ENCODE data around the gene C2orf49.

The C2orf49 gene

DNA sequence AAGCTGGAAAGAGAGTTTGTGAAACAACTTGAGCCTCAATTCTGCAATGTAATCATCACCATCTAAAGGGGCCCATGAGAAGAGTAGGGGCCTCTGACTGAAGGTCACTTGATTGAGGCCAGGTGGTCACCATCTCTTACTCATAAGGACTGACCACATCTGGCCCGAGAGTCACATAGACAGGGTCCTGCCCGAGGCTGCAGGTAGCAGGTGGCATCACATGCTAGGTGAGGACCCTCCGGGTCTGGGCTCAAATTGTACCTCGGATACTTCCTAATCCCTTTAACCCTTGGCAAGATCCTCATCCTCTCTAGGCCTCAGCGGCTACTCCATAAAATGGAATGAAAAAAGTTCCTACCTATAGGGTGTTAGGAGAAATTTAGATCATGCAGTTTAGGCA lies 44.8 kb downstream of the C2orf49 start:
- no peak for DNase-seq (ENCODE audit: low read depth in 2 of 2)

DNA sequence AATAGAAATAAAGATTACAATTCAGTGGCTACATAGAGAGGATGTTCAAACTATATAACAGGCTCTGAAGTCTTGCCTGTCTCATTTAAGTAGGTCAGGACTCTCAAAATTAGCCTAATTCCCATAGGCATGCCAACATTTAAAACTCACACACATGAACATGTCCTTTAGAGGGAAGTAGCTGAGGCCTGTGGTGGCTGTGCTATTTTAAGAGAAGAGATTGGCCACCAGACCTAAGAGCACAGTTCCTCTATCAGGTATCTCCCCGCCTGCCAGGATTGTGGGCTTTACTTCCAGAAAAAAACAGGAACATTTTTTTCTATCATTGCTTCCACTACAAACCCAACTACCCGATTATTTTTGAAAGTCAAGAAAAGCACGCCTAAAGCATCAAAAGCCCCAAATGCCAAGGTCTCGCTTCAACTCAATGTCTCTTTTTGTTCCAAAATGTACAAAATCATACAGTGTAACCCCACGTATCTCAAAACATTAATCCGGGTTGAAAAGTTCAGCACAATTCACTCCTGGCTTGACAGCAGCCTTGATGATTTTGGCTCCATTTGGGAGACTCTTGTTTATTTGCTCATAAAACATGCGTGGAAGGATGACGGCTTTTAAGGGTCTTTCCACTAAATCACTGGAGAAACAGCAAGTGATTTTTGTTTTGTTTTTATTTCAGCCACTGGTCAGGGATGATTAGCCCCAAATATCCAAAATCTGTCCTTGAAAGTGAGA lies 46.3 kb downstream of the C2orf49 start:
- no peak for DNase-seq (ENCODE audit: low read depth in 2 of 2)

GRCh38 chr2:105384216-105384615 lies 46.9 kb downstream of the C2orf49 start:
- DNase-seq (ENCODE audit: low read depth in 2 of 2): no peak

DNA sequence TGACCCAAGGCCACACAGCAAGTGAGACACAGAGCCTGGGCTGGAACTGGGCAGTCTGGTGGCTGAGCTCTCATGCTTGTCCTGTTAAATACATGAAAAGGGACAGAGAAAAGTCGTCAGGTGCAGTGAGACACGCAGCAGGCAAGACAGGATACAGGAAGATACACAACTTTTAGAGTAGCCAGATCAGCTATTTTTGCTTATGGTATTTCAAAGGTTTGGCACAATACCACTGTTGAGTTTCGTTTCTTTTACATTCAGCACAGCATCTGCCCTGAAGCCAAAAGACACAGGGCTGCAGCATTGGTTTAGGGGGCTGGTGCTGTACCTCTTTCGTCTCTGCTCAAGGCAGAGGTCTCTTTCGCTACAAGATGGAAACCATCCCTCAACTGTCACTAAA lies 47.5 kb downstream of the C2orf49 start:
- no peak for DNase-seq (ENCODE audit: low read depth in 2 of 2)

DNA sequence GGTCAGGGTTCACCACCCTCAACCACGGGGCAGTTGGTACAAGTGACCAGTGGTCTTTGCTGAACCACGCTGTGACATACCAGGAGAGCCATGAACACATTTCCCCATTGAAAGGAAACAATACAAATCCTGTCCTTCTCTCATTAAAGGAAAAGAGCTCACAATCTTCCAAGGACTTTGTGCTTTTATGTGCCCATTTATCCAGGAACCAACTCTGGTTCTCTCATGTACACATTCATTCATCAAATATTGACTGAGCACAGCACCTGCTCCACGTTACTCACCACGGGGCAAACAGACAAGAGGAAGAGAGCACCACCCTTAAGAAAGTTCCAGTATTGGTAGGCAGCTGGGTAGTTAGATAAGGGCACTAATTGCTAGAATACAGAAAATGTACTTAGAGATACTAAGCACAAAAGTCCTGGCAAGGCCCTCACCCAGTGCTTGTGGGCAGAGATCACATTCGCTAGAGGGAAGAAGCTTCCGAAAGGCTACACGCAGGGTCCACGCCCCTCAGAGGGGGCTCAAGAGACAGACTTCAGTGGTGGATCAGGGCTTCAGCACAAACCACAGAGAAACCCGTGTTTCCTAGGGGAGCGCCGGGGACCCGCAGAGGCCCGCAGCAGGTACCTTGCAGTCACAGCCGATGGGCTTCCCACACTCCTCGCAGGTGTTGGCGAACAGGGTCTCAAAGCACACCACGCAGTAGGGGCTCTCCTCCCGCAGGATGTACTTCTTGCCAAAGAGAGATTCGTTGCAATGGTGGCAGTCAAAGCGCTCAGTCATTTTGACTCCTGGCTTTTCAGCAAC lies 48.6 kb downstream of the C2orf49 start:
- no peak for DNase-seq (ENCODE audit: low read depth in 2 of 2)

DNA sequence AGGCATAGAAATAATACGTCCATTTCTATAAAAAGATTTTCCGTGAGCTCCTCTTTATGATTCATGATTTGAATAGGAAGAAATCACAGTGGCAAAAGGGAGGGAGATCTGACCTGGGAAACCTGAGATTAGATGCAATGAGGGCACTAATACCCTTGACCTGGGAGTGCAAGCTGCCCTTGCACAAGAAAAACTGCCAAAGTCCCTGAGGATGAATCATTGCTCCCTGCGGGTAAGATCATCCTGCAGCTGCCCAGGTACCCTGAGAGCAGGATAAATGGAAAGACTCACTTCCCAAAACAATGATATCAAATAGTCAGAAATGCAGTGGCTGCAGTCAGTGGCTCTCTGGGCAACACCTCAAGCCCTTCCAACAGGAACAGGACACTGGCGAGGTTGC lies 49.9 kb downstream of the C2orf49 start:
- DNase-seq (ENCODE audit: low read depth in 2 of 2): no peak

DNA sequence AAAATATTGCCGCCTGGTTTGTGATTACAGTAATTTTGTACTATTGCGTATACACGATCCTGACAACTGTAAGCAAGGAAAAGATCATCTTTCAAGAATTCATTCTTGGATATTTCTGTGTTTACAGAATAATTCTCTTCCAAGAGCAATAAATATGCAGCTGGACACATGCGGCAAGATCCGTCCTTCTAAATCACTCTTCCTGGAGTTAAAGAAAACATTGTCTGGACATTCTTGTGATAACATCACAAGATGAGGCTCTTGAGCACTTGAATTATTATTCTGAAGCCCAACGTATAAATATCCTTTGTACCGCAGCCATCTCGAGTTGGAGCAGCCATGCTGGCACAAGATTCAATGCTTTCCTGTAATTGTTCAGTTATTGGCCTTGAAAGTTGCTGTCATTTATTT lies 51.6 kb downstream of the C2orf49 start:
- DNase-seq (ENCODE audit: low read depth in 2 of 2): no peak

DNA sequence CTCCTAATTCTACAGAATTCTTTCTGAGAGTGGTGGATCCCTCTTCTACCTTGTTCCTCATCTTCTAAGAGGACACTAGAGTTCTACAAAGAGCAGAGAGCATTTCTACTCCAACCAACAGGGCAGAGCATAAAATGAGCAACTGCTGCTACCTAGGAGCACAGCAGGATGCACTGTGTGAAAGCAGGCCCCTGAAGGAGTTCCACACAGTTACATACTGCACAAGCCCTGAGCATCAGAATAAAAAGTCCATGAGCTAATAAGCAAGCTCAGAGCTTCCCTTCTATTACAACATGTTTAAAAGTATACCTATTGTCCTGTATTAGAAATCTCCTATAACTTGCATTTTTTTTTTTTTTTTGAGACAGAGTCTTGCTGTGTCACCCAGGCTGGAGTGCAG lies 53.1 kb downstream of the C2orf49 start:
- DNase-seq (ENCODE audit: low read depth in 2 of 2): no peak

GRCh38 chr2:105391058-105391627 lies 53.8 kb downstream of the C2orf49 start:
- no peak for DNase-seq (ENCODE audit: low read depth in 2 of 2)

- DNase-seq (ENCODE audit: low read depth in 2 of 2): no peak
Measured at GRCh38 chr2:105391763-105392662, 54.7 kb downstream of the C2orf49 start.

DNA sequence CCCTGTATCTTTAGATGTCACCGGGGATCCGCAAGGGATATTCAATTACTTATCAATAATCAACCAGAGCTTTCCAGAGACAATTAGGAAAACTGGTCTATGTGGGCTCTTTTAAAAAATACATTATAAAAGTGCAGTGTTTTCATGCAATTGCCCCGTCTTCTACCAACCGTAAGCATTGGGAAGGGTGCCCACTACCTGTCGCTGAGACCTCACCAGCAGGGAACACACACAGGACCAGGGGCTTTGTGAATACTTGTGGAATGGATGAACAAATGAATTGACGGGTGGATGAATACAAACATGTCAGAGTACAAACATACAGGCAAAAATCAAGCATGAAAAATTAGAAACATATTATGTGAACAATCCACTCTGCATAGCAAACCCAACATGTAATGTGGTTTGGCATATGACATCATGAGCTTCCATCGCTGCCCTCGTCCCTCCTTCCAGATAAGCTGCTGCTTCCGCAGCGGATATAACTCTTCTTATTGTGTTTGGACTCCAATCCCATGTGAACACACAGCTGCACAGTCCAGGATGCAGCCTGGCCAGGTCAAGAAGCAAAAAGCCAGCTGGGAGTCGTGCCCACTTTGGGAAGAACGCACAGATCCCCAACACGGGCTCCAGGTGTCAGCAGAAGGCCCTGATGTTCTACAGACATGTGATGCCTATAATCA lies 56.2 kb downstream of the C2orf49 start:
- no peak for DNase-seq (ENCODE audit: low read depth in 2 of 2)

DNA sequence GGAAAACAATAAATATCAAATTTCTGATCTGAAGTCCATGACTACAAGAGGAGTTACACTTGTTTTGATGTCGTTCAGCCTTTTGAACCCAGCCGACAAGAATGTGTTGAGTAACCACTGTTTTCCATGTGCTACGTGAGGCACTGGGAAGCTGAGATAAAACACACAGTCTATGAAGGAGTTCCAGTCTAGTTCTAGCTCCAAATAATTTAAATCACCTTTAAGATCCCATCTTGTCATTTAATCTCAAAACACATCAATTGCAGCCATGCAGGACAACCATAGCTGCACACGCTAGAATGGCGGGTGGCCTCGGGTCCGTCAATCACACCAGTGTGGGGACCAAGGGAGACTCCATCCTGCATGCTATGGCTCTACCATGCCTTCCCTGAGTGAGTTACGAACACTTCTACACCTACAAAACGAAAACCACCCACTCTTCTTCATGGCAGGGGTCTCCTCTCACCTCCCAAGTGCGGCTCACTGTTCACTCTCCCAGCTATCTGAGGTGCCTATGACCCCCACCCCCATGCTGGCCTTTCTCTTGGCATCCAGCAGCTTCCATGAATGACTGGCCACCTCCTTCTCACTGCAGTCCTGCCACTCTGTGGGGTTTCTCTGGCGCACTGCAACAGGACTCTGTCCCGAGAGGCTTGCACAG lies 57.7 kb downstream of the C2orf49 start:
- DNase-seq (ENCODE audit: low read depth in 2 of 2): no peak

- DNase-seq (ENCODE audit: low read depth in 2 of 2): no peak
Measured at GRCh38 chr2:105395691-105396090, 58.4 kb downstream of the C2orf49 start.

- peak; percentile 13 to 16 for DNase-seq (ENCODE audit: low read depth in 2 of 2)
Measured at GRCh38 chr2:105396254-105397024, 59.1 kb downstream of the C2orf49 start.

GRCh38 chr2:105397025-105397722 lies 59.8 kb downstream of the C2orf49 start:
- no peak for DNase-seq (ENCODE audit: low read depth in 2 of 2)

DNA sequence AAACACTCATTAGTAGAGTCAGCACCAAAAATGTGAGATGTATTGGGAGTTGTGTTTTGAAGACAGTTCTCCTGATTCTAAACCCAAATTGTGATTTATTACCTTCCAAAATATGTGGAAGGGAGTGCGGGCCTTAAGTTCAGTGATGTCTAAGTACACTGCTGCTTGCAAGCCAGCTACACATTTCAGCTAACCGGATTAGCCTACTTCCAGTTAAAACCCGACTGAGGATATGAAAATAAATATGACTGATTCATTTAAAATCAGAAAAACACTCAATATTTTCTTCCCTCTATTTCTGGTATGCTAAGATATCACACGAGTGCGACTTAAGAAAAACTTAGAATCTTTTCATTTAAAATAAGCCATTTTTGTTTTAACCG lies 60.6 kb downstream of the C2orf49 start:
- DNase-seq (ENCODE audit: low read depth in 2 of 2): no peak

- peak; percentile 46 to 60 for DNase-seq (ENCODE audit: low read depth in 2 of 2)
Measured at GRCh38 chr2:105398336-105399206, 61.2 kb downstream of the C2orf49 start, which contains the start of gene FHL2. TSS of gene FHL2 (minus strand) at chr2:105399051. CDS start at chr2:105386516, 12,535 bp downstream.

Data from activated CD4-positive, alpha-beta T cell treated with anti-CD3 and anti-CD28 coated beads for 24 hours (primary cell).